Activated B cell treated with CpG ODN at 0.5 μM for 24 hours (primary cell): ENCODE measurements around the gene RPL7A. TPM values are rescaled to one million over a fixed set of nuclear protein-coding genes. Genes with fewer than 3 reads are reported as not detected.
"Not testable (repeated sequence)": the region's sequence is repeated elsewhere in the genome, so short reads cannot be mapped to it uniquely, and the experiment has no call there.

Experiments used
- ATAC-seq: fragments of 200-7000 bp; cut with Tn5 transposase; one replicate; pipeline ENCODE4 v1.10.0; 2021; ENCODE audit warnings: low read depth, mild to moderate bottlenecking, moderate library complexity
- CTCF ChIA-PET: fragments of 350-600 bp; sonication (Branson Sonifier 250); formaldehyde crosslinking; loops from one replicate; lab custom pipeline; 2021; ENCODE audit warnings: antibody characterized with exemption; lab: Charles Lee
- POLR2A ChIA-PET: fragments of 350-600 bp; sonication (Branson Sonifier 250); formaldehyde crosslinking; loops from one replicate; lab custom pipeline; 2021; ENCODE audit warnings: antibody characterized with exemption; lab: Charles Lee
- DNase-seq: peaks from one replicate; pipeline ENCODE4 v3.0.0; 2022
- H3K27ac Mint-ChIP-seq: one replicate; pipeline ENCODE4 v1.8.0; 2020; ENCODE audit warnings: mixed read lengths
- H3K27me3 Mint-ChIP-seq: one replicate; pipeline ENCODE4 v1.8.0; 2021; ENCODE audit warnings: mixed read lengths
- H3K36me3 Mint-ChIP-seq: one replicate; pipeline ENCODE4 v1.8.0; 2021; ENCODE audit warnings: low read depth, mixed read lengths
- H3K4me1 Mint-ChIP-seq: one replicate; pipeline ENCODE4 v1.8.0; 2021; ENCODE audit warnings: mixed read lengths
- H3K4me3 Mint-ChIP-seq: one replicate; pipeline ENCODE4 v1.8.0; 2020; ENCODE audit warnings: mild to moderate bottlenecking, mixed read lengths
- H3K9me3 Mint-ChIP-seq: one replicate; pipeline ENCODE4 v1.8.0; 2020; ENCODE audit warnings: mixed read lengths
- intact Hi-C: fragments of 100-400 bp; cut with micrococcal nuclease; formaldehyde crosslinking; loops from one replicate; pipeline ENCODE4 v1.15.1; 2024
- total RNA-seq: library from RNA; stranded (reverse); gene quantifications from 2 replicates; pipeline ENCODE4 v1.2.3, GENCODE V29; 2022
- TF ChIP-seq, protein P1 (sequence below): fragments of 200-600 bp; IDR thresholded peaks from one replicate; pipeline ENCODE4 v1.8.0; 2022; ENCODE audit warnings: antibody characterized with exemption, mild to moderate bottlenecking

The RPL7A gene
- total RNA-seq, 1 donor from 2014 or later: 3,786 TPM

GRCh38 chr9:133331641-133332380, 16.2 kb upstream of the RPL7A start:
- ATAC-seq: no peak
- CTCF ChIA-PET: no interaction called here
- H3K36me3 Mint-ChIP-seq: peaks cover 68% of the 10 kb centered on the region

GRCh38 chr9:133332381-133332730, 15.7 kb upstream of the RPL7A start:
- Mint-ChIP-seq H3K27ac (no peak overlapping the region), H3K27me3 (no peaks in the 10 kb centered on the region), H3K4me3 (no peak overlapping the region), H3K4me1 (peaks cover 33% of the 10 kb centered on the region), H3K36me3 (peaks cover 67% of the 10 kb centered on the region), H3K9me3 (no peaks in the 10 kb centered on the region)
- intact Hi-C loops: loop anchor here (10.0 kb wide), 1 partner anchor 732 kb away; the partner anchor contains the start of gene BRD3
- DNase-seq (peak; percentile 10), ATAC-seq (no peak)
- TF ChIP-seq, protein P1, sequence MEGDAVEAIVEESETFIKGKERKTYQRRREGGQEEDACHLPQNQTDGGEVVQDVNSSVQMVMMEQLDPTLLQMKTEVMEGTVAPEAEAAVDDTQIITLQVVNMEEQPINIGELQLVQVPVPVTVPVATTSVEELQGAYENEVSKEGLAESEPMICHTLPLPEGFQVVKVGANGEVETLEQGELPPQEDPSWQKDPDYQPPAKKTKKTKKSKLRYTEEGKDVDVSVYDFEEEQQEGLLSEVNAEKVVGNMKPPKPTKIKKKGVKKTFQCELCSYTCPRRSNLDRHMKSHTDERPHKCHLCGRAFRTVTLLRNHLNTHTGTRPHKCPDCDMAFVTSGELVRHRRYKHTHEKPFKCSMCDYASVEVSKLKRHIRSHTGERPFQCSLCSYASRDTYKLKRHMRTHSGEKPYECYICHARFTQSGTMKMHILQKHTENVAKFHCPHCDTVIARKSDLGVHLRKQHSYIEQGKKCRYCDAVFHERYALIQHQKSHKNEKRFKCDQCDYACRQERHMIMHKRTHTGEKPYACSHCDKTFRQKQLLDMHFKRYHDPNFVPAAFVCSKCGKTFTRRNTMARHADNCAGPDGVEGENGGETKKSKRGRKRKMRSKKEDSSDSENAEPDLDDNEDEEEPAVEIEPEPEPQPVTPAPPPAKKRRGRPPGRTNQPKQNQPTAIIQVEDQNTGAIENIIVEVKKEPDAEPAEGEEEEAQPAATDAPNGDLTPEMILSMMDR: no peak
- ChIA-PET CTCF (no interaction called here), POLR2A (interaction anchor here (1.4 kb wide), 1 partner anchor 16 kb away, joined by 3 read pairs; the partner anchor contains the start of genes MED22 and RPL7A)

More at GRCh38 chr9:133331641-133332380, 16.2 kb upstream of the RPL7A start:
- intact Hi-C loops: loop anchor here (10.0 kb wide), 1 partner anchor 733 kb away; the partner anchor contains the start of gene BRD3
- POLR2A ChIA-PET: interaction anchor here (1.4 kb wide), 1 partner anchor 16 kb away, joined by 3 read pairs; the partner anchor contains the start of genes MED22 and RPL7A
- TF ChIP-seq, protein P1: no peak
- Mint-ChIP-seq H3K27ac (no peak overlapping the region), H3K4me1 (peaks cover 32% of the 10 kb centered on the region), H3K4me3 (no peak overlapping the region), H3K9me3 (no peaks in the 10 kb centered on the region), H3K27me3 (no peaks in the 10 kb centered on the region)
- DNase-seq: peak; percentile 12

DNA sequence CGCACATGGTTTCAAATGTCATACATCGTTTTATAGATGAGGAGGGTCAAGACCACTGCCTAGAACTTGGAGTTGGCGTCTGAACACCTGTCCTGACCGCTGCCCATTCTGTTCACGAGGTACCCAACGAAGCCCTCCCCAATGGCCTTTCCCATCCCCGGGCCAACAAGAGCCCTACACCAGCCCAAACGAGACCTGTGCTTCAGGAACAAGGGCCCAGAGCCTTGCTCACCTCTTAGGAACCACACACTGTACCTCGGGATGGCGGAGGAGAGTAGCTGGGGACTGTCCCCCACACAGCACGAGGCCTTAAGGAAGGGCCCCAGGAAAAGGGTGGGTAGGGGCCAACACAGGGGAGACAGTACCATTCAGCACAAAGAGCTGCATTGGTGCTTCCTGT, 15.0 kb upstream of the RPL7A start:
- H3K27ac Mint-ChIP-seq: no peak overlapping the region
- ChIA-PET POLR2A (interaction anchor here (0.6 to 4.6 kb wide), 2 partner anchors 15 to 32 kb away, joined by 3 to 32 read pairs; partner anchors contain the start of genes MED22 and RPL7A), CTCF (no interaction called here)
- no peak for ATAC-seq
- TF ChIP-seq, protein P1: no peak
- no peak overlapping the region for H3K4me3 Mint-ChIP-seq
- no peaks in the 10 kb centered on the region for H3K27me3 Mint-ChIP-seq
- H3K4me1 Mint-ChIP-seq: peaks cover 36% of the 10 kb centered on the region
- intact Hi-C loops: loop anchor here (10.0 kb wide), 1 partner anchor 732 kb away; the partner anchor contains the start of gene BRD3
- peaks cover 62% of the 10 kb centered on the region for H3K36me3 Mint-ChIP-seq
- DNase-seq: no peak
- H3K9me3 Mint-ChIP-seq: no peaks in the 10 kb centered on the region

DNA sequence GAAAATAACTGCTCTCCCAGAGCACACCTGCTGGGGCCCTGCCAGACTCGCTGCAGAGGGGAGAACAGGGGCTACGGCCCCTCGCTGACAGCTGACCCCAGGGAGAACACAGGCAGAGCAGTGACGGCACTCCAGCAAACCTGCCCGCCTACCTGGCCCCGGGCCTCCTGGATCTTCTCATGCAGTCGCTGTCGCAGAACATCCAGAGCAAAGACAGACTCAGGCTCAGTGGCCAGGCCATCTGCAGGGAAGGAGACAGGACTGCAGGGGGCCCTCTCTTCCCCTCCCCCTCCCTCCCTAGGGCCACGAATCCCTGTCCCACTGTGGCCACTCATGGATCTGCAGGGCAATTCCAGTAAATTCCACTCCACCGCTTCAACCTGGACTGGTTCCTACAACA, 14.5 kb upstream of the RPL7A start:
- Mint-ChIP-seq H3K27ac (no peak overlapping the region), H3K4me3 (no peak overlapping the region), H3K36me3 (peaks cover 59% of the 10 kb centered on the region), H3K9me3 (no peaks in the 10 kb centered on the region), H3K27me3 (no peaks in the 10 kb centered on the region), H3K4me1 (peaks cover 36% of the 10 kb centered on the region)
- peak; percentile 10 for DNase-seq
- TF ChIP-seq, protein P1: no peak
- CTCF ChIA-PET: no interaction called here
- POLR2A ChIA-PET: interaction anchor here (0.6 to 4.6 kb wide), 2 partner anchors 14 to 31 kb away, joined by 3 to 32 read pairs; partner anchors contain the start of genes MED22 and RPL7A
- no peak for ATAC-seq
- intact Hi-C loops: loop anchor here (10.0 kb wide), 1 partner anchor 731 kb away; the partner anchor contains the start of gene BRD3

DNA sequence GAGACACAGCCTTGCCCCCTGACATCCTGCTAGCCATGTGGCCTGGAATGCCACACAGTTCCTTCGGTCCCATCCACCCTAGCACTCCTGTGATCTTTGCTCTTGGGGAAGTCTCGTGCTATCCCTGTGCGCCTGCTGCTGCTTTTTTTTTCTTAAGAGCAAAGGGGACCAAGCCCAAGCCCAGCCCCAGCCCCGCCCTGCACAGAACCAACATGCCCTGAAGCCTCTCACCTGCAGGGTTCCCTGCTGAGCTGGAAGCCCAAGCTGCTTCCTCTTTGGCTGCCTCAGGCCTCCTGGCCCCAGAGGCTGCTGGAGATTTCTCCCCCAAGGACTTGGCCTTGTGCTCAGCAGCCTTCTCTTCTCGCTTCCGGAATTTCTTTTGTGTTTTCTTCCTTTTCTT, 13.9 kb upstream of the RPL7A start:
- Mint-ChIP-seq H3K27ac (no peak overlapping the region), H3K36me3 (peaks cover 59% of the 10 kb centered on the region), H3K4me1 (peaks cover 38% of the 10 kb centered on the region), H3K4me3 (peak overlapping the region; percentile 97), H3K9me3 (no peaks in the 10 kb centered on the region), H3K27me3 (no peaks in the 10 kb centered on the region)
- DNase-seq (peak; percentile 12), ATAC-seq (no peak)
- TF ChIP-seq, protein P1: no peak
- ChIA-PET POLR2A (interaction anchor here (1.6 to 4.6 kb wide), 3 partner anchors 14 to 303 kb away, joined by 4 to 32 read pairs (median 4); partner anchors contain the start of genes GTF3C5, MED22 and RPL7A), CTCF (no interaction called here)
- intact Hi-C loops: loop anchor here (10.0 kb wide), 1 partner anchor 731 kb away; the partner anchor contains the start of gene BRD3

DNA sequence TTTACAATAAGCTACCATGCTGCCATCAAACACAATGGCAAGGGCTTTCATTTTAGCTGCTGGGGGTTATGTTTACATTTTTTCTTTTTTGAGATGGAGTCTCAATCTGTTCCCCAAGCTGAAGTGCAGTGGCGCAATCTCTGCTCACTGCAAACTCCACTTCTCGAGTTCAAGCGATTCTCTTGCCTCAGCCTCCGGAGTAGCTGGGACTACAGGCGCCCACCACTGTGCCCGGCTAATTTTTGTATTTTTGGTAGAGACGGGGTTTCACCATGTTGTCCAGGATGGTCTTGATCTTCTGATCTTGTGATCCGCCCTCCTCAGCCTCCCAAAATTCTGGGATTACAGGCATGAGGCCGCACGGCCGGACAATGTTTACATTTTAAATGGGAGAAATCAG, 13.1 kb upstream of the RPL7A start:
- ATAC-seq, CTCF ChIA-PET, H3K27ac Mint-ChIP-seq, H3K9me3 Mint-ChIP-seq, DNase-seq, H3K27me3 Mint-ChIP-seq: not testable (repeated sequence)
- H3K4me1 Mint-ChIP-seq: peaks cover 44% of the 10 kb centered on the region
- intact Hi-C loops: loop anchor here (10.0 kb wide), 1 partner anchor 730 kb away; the partner anchor contains the start of gene BRD3
- POLR2A ChIA-PET: interaction anchor here (0.6 to 4.6 kb wide), 8 partner anchors 9 to 304 kb away, joined by 3 to 32 read pairs (median 4); partner anchors contain the start of genes GTF3C5, MED22 and RPL7A
- peak overlapping the region; percentile 97 for H3K4me3 Mint-ChIP-seq
- peaks cover 64% of the 10 kb centered on the region for H3K36me3 Mint-ChIP-seq
